Caco-2 (cell line): Measurements from ENCODE around the gene LMTK3. TPM values are rescaled to one million over a fixed set of nuclear protein-coding genes. Genes with fewer than 3 reads are reported as not detected.
A peak's percentile ranks its signal among the peaks of the same experiment; 100 is the strongest.

Experiments
- BruUV-seq: library from RNA; stranded (reverse); fragments of 400-500 nt; replicated peaks from 2 replicates; lab custom pipeline; 2021; lab: Mats Ljungman, UMichigan
- CTCF ChIA-PET: fragments of 300-600 bp; sonication (Branson Sonifier 250); formaldehyde crosslinking; loops from one replicate; lab custom pipeline; 2022; ENCODE audit warnings: antibody characterized with exemption; lab: Charles Lee
- POLR2A ChIA-PET: fragments of 300-600 bp; sonication (Branson Sonifier 250); formaldehyde crosslinking; loops from one replicate; lab custom pipeline; 2022; ENCODE audit warnings: antibody characterized with exemption; lab: Charles Lee
- DNase-seq, 2 experiments: peaks; one replicate each; pipeline versions ENCODE4 v3.0.0 to v3.0.0-alpha.2; 2020 to 2022
- H3K27me3 ChIP-seq: replicated peaks from 2 replicates; pipeline ENCODE4 v1.6.0; 2011; ENCODE audit warnings: low read length; ENCODE audit not compliant: control insufficient read depth, insufficient read depth
- H3K36me3 ChIP-seq: 2 replicates; pipeline ENCODE4 v1.5.1; 2011; ENCODE audit warnings: low read length; ENCODE audit not compliant: control insufficient read depth, insufficient read depth
- H3K4me1 ChIP-seq: fragments of 250-450 bp; sonication (Bioruptor Pico); 2 replicates; pipeline ENCODE4 v1.5.1; 2020; ENCODE audit warnings: mild to moderate bottlenecking
- H3K4me3 ChIP-seq: 2 replicates; pipeline ENCODE4 v1.5.1; 2011; ENCODE audit warnings: low read depth, mild to moderate bottlenecking, control low read depth, low read length
- H3K9me3 ChIP-seq: fragments of 250-450 bp; sonication (Bioruptor Pico); 2 replicates; pipeline ENCODE4 v1.5.1; 2020; ENCODE audit warnings: mild to moderate bottlenecking, moderate library complexity
- H3K27ac Mint-ChIP-seq: one replicate; pipeline ENCODE4 v1.8.0; 2022; ENCODE audit warnings: mixed read lengths; ENCODE audit not compliant: unreplicated experiment
- H3K27me3 Mint-ChIP-seq: one replicate; pipeline ENCODE4 v1.8.0; 2022; ENCODE audit warnings: mixed read lengths; ENCODE audit not compliant: insufficient read depth, unreplicated experiment
- H3K36me3 Mint-ChIP-seq: one replicate; pipeline ENCODE4 v1.8.0; 2022; ENCODE audit warnings: mild to moderate bottlenecking, mixed read lengths; ENCODE audit not compliant: insufficient read depth, unreplicated experiment
- H3K4me1 Mint-ChIP-seq: one replicate; pipeline ENCODE4 v1.8.0; 2022; ENCODE audit warnings: low read depth, mixed read lengths; ENCODE audit not compliant: unreplicated experiment
- H3K4me3 Mint-ChIP-seq: one replicate; pipeline ENCODE4 v1.8.0; 2022; ENCODE audit warnings: mild to moderate bottlenecking, moderate library complexity, mixed read lengths; ENCODE audit not compliant: unreplicated experiment
- H3K9me3 Mint-ChIP-seq: one replicate; pipeline ENCODE4 v1.8.0; 2022; ENCODE audit warnings: mixed read lengths; ENCODE audit not compliant: unreplicated experiment
- CTCF ChIP-seq, 2 experiments: fragments of 200-600 bp in 1 of 2; IDR thresholded peaks; 1 replicate in 1 of 2; 2 replicates in 1 of 2; pipeline versions ENCODE4 v1.5.1 to v1.8.0; 2011 to 2022; ENCODE audit warnings: antibody characterized with exemption in 1 of 2, control low read depth in 1 of 2, inconsistent platforms in 1 of 2, low read depth in 1 of 2, low read length in 1 of 2, mild to moderate bottlenecking in 1 of 2, moderate library complexity in 1 of 2; ENCODE audit not compliant: insufficient read depth in 1 of 2, severe bottlenecking in 1 of 2, unreplicated experiment in 1 of 2
- intact Hi-C: fragments of 100-400 bp; cut with micrococcal nuclease; formaldehyde crosslinking; loops from one replicate; pipeline ENCODE4 v1.10.0; 2022; ENCODE audit not compliant: unreplicated experiment
- total RNA-seq: library from RNA; stranded (reverse); gene quantifications from 2 replicates; pipeline ENCODE4 v1.2.3, GENCODE V29; 2022

Gene LMTK3
- total RNA-seq, 1 experiment from 2014 or later, result 22.6 TPM

DNA sequence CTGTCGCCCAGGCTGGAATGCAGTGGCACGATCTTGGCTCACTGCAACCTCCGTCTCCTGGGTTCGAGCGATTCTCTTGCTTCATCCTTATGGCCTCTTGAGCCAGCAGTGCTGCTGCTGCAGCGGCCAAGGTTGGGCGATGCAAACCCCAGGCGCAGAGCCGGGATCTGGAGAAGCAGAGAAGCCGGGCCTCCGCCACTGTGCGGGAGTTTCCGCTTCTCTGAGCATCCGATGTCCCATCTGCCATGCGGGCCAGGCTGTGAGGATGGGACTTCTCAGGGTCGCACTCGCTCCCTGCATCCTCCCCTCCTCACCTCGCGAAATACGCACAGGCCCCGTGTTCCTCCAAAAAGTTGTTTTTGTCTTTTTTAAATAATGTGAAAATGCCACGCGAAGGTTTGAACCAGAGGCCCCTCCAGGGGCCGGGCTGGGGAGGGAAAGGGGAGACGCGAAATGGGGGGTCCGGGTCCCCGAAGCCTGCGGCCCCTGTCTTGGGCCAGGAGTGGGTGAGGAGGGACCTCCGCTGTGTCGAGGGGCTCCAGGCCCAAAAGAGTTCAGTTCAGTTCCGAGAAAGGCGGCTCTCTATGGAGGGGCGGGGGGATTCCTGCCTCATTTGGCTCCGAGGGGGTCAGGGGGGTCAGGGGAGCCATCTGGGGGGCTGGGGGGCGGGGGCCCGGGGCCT is 26.6 kb downstream of the LMTK3 start:
- no peaks in the 10 kb centered on the region for H3K9me3 Mint-ChIP-seq
- no peak overlapping the region for H3K4me3 Mint-ChIP-seq
- TF ChIP-seq CTCF (IDR thresholded peaks at IDR 0.05; ENCODE audit: insufficient read depth in 1 of 2, low read depth in 1 of 2, low read length in 1 of 2, severe bottlenecking in 1 of 2, unreplicated experiment in 1 of 2), result no peak
- H3K4me1 ChIP-seq, result peaks cover 13% of the 10 kb centered on the region
- no TSS peak for BruUV-seq
- H3K36me3 ChIP-seq, result no peaks in the 10 kb centered on the region
- ChIA-PET CTCF (no interaction called here), POLR2A (no interaction called here)
- H3K9me3 ChIP-seq, result no peaks in the 10 kb centered on the region
- H3K4me3 ChIP-seq, result no peak overlapping the region
- no peak for DNase-seq
- H3K4me1 Mint-ChIP-seq, result peaks cover 15% of the 10 kb centered on the region
- H3K27ac Mint-ChIP-seq, result peak overlapping the region; percentile 23
- H3K36me3 Mint-ChIP-seq, result peaks cover 66% of the 10 kb centered on the region
- intact Hi-C loops, result no loop called here
- no peaks in the 10 kb centered on the region for H3K27me3 ChIP-seq
- no peaks in the 10 kb centered on the region for H3K27me3 Mint-ChIP-seq

DNA sequence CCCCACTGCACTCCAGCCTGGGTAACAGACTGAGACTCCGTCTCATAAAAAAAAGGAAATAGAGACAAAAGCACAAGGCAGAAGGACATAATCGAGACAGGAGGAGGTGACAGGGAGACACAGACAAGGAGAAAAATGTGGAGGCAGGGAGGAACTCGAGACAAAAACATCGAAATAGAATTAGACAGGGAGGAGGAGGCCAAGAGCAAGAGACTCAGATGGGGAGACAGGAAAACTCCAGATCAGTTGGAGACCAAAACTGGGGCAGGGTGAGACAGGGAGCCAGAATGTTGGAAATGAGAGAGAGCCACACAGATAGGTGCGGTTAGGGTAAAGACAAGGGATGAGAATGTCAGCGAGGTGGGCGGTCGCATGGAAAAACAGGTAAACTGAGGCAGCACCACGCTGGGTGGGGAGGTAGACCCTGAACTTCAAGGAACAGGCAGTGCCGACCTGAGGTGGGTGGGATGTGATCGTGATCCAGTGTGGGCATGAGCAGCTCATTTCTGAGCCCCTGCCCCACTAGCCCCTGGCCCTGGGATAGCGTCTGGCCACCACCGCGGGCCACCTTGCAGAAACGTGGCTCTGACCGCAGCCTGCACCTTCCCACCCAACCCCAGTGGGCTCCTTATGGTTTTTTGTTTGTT is 27.3 kb downstream of the LMTK3 start:
- H3K36me3 ChIP-seq, result no peaks in the 10 kb centered on the region
- Mint-ChIP-seq H3K4me1 (peaks cover 19% of the 10 kb centered on the region), H3K27me3 (no peaks in the 10 kb centered on the region), H3K36me3 (peaks cover 68% of the 10 kb centered on the region), H3K9me3 (no peaks in the 10 kb centered on the region), H3K27ac (no peak overlapping the region), H3K4me3 (no peak overlapping the region)
- H3K27me3 ChIP-seq, result no peaks in the 10 kb centered on the region
- H3K9me3 ChIP-seq, result no peaks in the 10 kb centered on the region
- POLR2A ChIA-PET, result no interaction called here
- CTCF ChIA-PET, result no interaction called here
- TF ChIP-seq CTCF (IDR thresholded peaks at IDR 0.05; ENCODE audit: insufficient read depth in 1 of 2, low read depth in 1 of 2, low read length in 1 of 2, severe bottlenecking in 1 of 2, unreplicated experiment in 1 of 2), result no peak
- H3K4me1 ChIP-seq, result peaks cover 13% of the 10 kb centered on the region
- no peak overlapping the region for H3K4me3 ChIP-seq
- BruUV-seq, result no TSS peak
- no peak for DNase-seq
- intact Hi-C loops, result no loop called here

GRCh38 chr19:48483301-48483700 is 28.3 kb downstream of the LMTK3 start:
- Mint-ChIP-seq H3K27ac (no peak overlapping the region), H3K36me3 (peaks cover 72% of the 10 kb centered on the region), H3K4me1 (peaks cover 17% of the 10 kb centered on the region), H3K4me3 (no peak overlapping the region), H3K27me3 (no peaks in the 10 kb centered on the region), H3K9me3 (no peaks in the 10 kb centered on the region)
- H3K36me3 ChIP-seq, result no peaks in the 10 kb centered on the region
- ChIA-PET CTCF (no interaction called here), POLR2A (no interaction called here)
- intact Hi-C loops, result no loop called here
- BruUV-seq, result no TSS peak
- no peak for TF ChIP-seq CTCF (IDR thresholded peaks at IDR 0.05; ENCODE audit: insufficient read depth in 1 of 2, low read depth in 1 of 2, low read length in 1 of 2, severe bottlenecking in 1 of 2, unreplicated experiment in 1 of 2)
- H3K4me1 ChIP-seq, result peaks cover 12% of the 10 kb centered on the region
- H3K9me3 ChIP-seq, result no peaks in the 10 kb centered on the region
- H3K4me3 ChIP-seq, result no peak overlapping the region
- no peaks in the 10 kb centered on the region for H3K27me3 ChIP-seq
- no peak for DNase-seq
